Measurements from ENCODE around the gene EIF1.

Gene EIF1

GRCh38 chr17:41652461-41652970 lies 36.2 kb upstream of the EIF1 start:
- no peak overlapping the region for H3K27ac Mint-ChIP-seq

GRCh38 chr17:41653421-41653820 lies 35.3 kb upstream of the EIF1 start:
- H3K4me1 Mint-ChIP-seq (ENCODE audit: low read depth) = peaks cover 3% of the 10 kb centered on the region
- H3K9me3 Mint-ChIP-seq (ENCODE audit: low read depth) = no peaks in the 10 kb centered on the region
- H3K27me3 Mint-ChIP-seq = no peaks in the 10 kb centered on the region
- H3K4me3 Mint-ChIP-seq = no peak overlapping the region
- H3K36me3 Mint-ChIP-seq = no peaks in the 10 kb centered on the region
- no peak overlapping the region for H3K27ac Mint-ChIP-seq

More at GRCh38 chr17:41652461-41652970, 36.2 kb upstream of the EIF1 start:
- no peaks in the 10 kb centered on the region for H3K9me3 Mint-ChIP-seq (ENCODE audit: low read depth)
- H3K27me3 Mint-ChIP-seq = no peaks in the 10 kb centered on the region
- no peak overlapping the region for H3K4me3 Mint-ChIP-seq
- no peaks in the 10 kb centered on the region for H3K36me3 Mint-ChIP-seq
- H3K4me1 Mint-ChIP-seq (ENCODE audit: low read depth) = peaks cover 8% of the 10 kb centered on the region

DNA sequence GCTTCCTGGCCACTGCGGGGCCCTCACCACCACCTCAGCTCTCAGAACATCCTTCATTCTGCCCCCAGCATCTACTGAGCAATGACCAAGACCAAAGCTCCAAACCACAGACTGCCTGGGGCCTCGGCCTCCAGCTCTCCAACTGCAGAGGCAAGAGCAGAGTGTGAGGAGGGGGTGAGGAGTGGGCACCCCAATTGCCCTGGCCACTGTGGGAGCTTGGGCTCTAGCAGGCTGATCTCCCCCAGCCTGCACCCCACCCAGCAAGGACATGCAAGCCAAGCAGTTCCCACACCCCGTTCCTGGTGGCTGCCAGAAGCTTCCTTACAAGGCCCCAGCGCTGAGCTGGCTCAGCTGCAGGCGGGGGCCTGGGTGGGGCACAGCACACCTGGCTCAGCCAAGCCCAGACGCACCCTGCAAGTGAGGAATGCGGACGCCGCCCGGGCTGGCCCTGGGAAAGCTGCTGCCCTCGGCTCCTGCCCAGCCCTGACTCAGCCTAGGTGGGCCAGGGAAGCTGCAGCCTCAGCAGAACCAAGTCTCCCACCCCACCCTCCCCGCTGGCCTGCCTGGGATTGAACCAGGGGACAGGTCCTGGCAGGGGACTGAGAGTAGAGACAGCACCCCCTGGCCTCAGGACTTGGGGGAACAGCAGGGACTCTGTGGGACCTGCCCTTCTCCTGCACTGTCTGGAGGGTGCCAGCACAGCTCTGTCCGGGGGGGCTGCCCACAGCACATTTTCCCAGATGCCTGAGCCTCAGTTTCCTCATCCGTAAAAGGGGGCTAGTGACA lies 34.6 kb upstream of the EIF1 start:
- Mint-ChIP-seq H3K9me3 (ENCODE audit: low read depth) (no peaks in the 10 kb centered on the region), H3K27me3 (no peaks in the 10 kb centered on the region), H3K36me3 (no peaks in the 10 kb centered on the region), H3K4me3 (no peak overlapping the region), H3K27ac (no peak overlapping the region), H3K4me1 (ENCODE audit: low read depth) (no peaks in the 10 kb centered on the region)

DNA sequence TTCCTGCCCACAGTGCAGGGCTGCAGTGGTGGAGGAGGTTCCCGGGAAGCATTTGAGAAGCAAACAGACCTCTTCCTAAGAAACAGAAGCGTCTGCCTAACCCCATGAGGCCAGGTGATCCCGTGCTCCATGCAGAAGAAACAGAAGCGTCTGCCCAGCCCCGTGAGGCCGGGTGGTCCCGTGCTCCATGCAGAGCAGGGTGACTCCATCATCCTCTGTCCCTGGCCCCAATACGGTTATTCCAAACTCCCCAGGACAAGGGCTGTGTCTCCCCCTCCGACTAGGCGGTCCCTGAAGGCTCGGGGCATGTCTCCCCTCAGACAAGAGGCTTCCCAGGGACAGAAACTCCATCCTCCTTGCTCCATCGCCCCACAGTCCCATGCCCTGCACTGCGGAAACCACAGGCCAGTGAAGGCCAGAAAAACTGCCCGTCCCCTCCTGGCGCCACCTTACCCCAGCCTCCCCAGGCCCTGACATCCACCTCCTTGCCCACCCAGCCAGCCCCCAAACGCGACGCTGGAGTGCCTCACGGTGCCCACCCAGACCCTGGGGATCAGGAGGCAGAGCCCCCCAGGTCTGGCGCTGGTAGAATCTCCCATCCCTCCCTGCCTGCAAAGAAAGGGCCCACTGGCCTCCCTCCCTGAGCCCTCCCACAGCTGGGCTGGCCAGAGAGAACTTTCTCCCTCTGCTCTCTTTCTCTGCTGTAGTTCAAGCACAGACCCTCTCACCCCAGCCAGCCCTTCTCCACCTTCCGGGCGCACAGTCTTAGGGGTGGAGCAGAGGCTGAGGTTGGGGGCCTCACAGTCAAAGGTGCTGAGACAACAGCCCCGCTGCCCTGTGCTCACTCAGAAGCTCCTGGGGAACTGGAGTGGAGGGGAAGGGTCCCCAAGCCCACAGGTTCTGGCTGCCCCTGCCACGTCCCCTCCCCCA lies 33.7 kb upstream of the EIF1 start:
- H3K4me1 Mint-ChIP-seq (ENCODE audit: low read depth) = no peaks in the 10 kb centered on the region
- no peak overlapping the region for H3K27ac Mint-ChIP-seq
- H3K4me3 Mint-ChIP-seq = no peak overlapping the region
- no peaks in the 10 kb centered on the region for H3K9me3 Mint-ChIP-seq (ENCODE audit: low read depth)
- no peaks in the 10 kb centered on the region for H3K27me3 Mint-ChIP-seq
- no peaks in the 10 kb centered on the region for H3K36me3 Mint-ChIP-seq

GRCh38 chr17:41655611-41656111 lies 33.0 kb upstream of the EIF1 start:
- Mint-ChIP-seq H3K27ac (no peak overlapping the region), H3K36me3 (no peaks in the 10 kb centered on the region), H3K27me3 (no peaks in the 10 kb centered on the region), H3K9me3 (ENCODE audit: low read depth) (no peaks in the 10 kb centered on the region), H3K4me3 (no peak overlapping the region), H3K4me1 (ENCODE audit: low read depth) (no peaks in the 10 kb centered on the region)

GRCh38 chr17:41656249-41657023 lies 32.2 kb upstream of the EIF1 start:
- H3K27me3 Mint-ChIP-seq = no peaks in the 10 kb centered on the region
- H3K4me1 Mint-ChIP-seq (ENCODE audit: low read depth) = no peaks in the 10 kb centered on the region
- no peaks in the 10 kb centered on the region for H3K36me3 Mint-ChIP-seq
- no peak overlapping the region for H3K27ac Mint-ChIP-seq
- no peak overlapping the region for H3K4me3 Mint-ChIP-seq
- no peaks in the 10 kb centered on the region for H3K9me3 Mint-ChIP-seq (ENCODE audit: low read depth)

GRCh38 chr17:41657176-41657754 lies 31.4 kb upstream of the EIF1 start:
- Mint-ChIP-seq H3K36me3 (no peaks in the 10 kb centered on the region), H3K27ac (no peak overlapping the region), H3K27me3 (no peaks in the 10 kb centered on the region), H3K4me1 (ENCODE audit: low read depth) (no peaks in the 10 kb centered on the region), H3K4me3 (no peak overlapping the region), H3K9me3 (ENCODE audit: low read depth) (no peaks in the 10 kb centered on the region)

- Mint-ChIP-seq H3K4me1 (ENCODE audit: low read depth) (no peaks in the 10 kb centered on the region), H3K27me3 (no peaks in the 10 kb centered on the region), H3K9me3 (ENCODE audit: low read depth) (no peaks in the 10 kb centered on the region), H3K36me3 (no peaks in the 10 kb centered on the region), H3K27ac (no peak overlapping the region), H3K4me3 (no peak overlapping the region)
These were observed 30.7 kb upstream of the EIF1 start for GRCh38 chr17:41657936-41658335.

DNA sequence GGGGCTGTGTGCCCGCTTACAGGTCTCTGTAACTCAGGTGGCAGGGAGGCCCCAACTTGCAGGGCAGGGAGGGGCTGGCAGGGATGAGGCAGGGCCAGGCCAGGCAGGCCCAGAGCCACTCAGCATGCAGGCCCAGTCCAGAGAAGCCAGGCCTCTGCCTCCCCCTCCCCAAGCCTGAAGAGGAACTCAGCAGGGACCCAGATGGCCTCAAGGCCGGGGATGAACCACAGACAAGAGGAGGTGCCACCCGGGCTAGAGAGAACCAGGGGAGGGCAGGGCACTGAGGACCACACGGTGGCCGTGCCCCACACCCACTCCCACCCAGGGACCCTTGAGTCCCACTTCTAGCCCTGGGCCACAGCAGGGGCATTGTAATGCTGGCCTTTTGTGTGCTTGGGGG lies 29.8 kb upstream of the EIF1 start:
- Mint-ChIP-seq H3K4me3 (no peak overlapping the region), H3K27ac (no peak overlapping the region), H3K9me3 (ENCODE audit: low read depth) (no peaks in the 10 kb centered on the region), H3K27me3 (no peaks in the 10 kb centered on the region), H3K36me3 (no peaks in the 10 kb centered on the region), H3K4me1 (ENCODE audit: low read depth) (peaks cover 4% of the 10 kb centered on the region)

DNA sequence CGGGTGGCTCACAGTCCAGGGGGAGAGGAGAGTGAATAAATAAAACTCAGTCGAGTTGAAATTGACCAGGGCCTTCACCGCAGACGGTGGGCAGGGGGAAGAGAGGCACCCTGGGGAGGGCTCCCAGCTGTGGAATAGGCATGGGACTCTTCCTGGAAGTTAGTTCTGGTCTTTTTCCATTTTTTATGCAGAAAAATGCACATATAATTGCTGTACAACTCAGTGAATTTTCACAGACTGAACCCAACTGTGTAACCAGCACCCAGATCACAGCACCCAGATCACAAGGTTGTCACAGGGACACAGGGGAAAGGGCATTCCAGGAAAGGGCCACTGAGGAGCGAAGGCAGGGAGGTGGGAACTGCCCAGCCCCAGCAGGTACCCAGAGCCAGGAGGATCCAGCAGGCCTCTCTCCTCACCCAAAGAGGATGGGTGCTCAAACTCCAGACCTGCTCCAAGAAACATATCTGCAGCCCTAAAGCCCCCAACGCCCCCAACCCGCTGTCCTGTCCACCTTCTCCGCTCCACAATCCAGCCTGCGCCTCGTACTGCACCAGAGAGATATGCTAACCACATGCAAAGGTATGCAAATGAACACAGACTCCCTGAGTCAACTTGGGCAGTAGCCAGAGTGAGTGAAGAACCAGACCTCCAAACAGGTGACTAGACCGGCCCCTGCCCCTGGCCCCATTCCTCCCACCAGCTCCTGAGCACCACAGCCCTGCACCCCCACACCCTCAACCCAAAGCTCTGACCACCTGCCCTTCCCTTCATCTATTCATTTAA lies 29.1 kb upstream of the EIF1 start:
- Mint-ChIP-seq H3K27me3 (no peaks in the 10 kb centered on the region), H3K27ac (no peak overlapping the region), H3K9me3 (ENCODE audit: low read depth) (no peaks in the 10 kb centered on the region), H3K36me3 (no peaks in the 10 kb centered on the region), H3K4me1 (ENCODE audit: low read depth) (peaks cover 4% of the 10 kb centered on the region), H3K4me3 (no peak overlapping the region)

GRCh38 chr17:41660221-41660711 lies 28.4 kb upstream of the EIF1 start:
- Mint-ChIP-seq H3K4me3 (no peak overlapping the region), H3K27me3 (no peaks in the 10 kb centered on the region), H3K4me1 (ENCODE audit: low read depth) (peaks cover 7% of the 10 kb centered on the region)

DNA sequence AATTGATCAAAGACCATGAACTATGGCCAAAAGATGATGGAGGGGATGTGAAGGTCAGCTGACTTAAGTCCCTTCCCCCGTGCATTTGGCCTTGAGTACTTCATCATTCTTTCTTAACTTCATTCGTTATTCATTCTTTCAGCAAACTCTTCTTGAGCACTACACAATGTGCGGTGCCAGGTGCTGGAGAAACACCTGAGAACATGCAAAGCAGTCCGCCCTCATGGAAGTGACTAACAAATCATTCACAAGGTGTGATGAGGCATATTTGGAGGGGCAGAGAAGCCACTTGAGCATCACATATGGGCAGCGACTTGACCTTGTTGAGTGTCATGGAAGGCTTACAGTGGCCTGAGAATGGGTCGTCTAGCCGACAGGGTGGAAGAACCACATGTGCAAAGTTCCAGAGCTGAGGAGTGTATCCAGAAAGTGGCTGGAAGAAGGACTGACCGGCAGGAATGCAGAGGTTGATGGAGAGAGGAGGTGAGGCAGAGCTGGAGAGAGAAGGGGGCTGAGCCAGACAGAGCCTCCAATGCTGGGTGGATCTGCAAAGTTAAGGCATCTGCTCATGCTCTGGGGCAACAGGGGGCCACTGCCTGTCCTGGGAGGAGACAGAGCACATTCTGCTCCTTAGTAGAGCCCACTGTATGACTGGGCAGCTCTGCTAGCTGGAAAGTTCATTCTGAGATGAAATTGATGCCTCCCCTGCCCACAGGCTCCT lies 25.1 kb upstream of the EIF1 start:
- Mint-ChIP-seq H3K36me3 (no peaks in the 10 kb centered on the region), H3K9me3 (ENCODE audit: low read depth) (no peaks in the 10 kb centered on the region), H3K27ac (no peak overlapping the region), H3K4me3 (no peak overlapping the region), H3K4me1 (ENCODE audit: low read depth) (peaks cover 28% of the 10 kb centered on the region), H3K27me3 (no peaks in the 10 kb centered on the region)

More at GRCh38 chr17:41660221-41660711, 28.4 kb upstream of the EIF1 start:
- H3K9me3 Mint-ChIP-seq (ENCODE audit: low read depth) = no peaks in the 10 kb centered on the region
- no peaks in the 10 kb centered on the region for H3K36me3 Mint-ChIP-seq
- H3K27ac Mint-ChIP-seq = no peak overlapping the region

DNA sequence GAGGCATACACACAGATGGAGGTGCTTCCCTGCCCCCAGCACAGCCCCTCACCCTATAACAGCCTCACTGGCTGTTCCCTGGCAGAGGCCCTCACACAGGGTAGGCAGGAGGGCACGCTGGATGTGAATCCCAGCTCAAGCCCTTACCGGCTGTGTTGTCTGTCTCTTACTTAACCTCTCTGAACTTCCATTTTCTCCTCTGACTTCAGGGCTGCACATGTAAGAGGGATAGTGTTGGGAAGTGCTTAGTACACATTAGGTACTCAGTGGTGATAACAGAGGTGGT lies 24.6 kb upstream of the EIF1 start:
- Mint-ChIP-seq H3K27me3 (no peaks in the 10 kb centered on the region), H3K36me3 (no peaks in the 10 kb centered on the region), H3K27ac (no peak overlapping the region), H3K4me1 (ENCODE audit: low read depth) (peaks cover 31% of the 10 kb centered on the region), H3K9me3 (ENCODE audit: low read depth) (no peaks in the 10 kb centered on the region), H3K4me3 (no peak overlapping the region)
